ENCODE measurements around the gene DNAJC21.
"Not testable (repeated sequence)": the region's sequence is repeated elsewhere in the genome, so short reads cannot be mapped to it uniquely, and the experiment has no call there.

DNAJC21 gene

DNA sequence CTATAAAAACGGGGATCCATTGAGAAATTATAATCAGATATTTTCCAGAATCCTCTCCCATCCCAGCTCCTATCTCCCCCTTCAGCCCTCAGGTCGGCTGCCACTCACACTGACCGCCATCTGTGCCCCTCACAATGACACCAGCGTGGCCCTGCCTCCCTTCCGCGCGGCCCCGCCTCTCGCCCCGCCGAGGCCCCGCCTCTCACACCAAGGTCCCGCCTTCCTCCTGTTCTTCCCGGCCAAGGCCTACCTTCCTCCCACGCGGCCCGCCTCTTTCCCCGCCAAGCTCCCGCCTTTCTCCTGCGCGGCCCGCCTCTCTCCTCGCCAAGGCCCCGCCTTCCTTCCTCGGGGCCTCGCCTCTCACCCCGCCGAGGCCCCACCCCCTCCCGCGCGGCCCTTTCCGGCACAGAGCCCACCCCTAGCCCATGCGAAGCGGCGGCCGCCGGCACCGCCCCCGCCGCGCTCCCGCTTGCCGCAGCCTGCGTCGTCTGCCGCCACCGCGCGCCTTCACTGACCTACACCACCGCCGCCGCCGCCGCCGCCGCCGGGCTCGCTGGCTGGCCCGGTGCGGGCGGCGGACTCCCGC lies at the start of gene DNAJC21:
DNAJC21 (plus strand) TSS at position 426 of the 586 bp plus-strand sequence. CDS start 261 bp downstream, outside the sequence.
- DNase-seq, result peak; percentile 98

DNA sequence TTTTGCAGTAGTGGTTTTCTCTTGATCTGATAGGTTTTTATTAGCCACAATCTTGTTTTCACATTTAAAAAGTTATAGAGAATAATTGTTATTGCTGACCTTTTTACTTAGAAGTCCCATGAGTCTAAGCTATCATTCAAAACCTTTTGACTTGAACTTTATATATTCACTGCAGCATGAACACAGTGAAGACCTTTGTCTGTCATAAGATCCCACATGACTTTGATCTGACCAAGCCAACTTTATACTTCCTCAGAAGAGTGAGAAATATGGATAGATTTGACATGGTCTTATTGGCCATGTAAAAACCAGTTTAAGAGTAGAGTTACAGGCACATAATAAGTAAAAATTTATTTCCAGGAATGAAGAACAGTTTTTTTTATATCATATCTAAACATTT lies 48.1 kb upstream of the DNAJC21 start:
- no peak for DNase-seq

DNA sequence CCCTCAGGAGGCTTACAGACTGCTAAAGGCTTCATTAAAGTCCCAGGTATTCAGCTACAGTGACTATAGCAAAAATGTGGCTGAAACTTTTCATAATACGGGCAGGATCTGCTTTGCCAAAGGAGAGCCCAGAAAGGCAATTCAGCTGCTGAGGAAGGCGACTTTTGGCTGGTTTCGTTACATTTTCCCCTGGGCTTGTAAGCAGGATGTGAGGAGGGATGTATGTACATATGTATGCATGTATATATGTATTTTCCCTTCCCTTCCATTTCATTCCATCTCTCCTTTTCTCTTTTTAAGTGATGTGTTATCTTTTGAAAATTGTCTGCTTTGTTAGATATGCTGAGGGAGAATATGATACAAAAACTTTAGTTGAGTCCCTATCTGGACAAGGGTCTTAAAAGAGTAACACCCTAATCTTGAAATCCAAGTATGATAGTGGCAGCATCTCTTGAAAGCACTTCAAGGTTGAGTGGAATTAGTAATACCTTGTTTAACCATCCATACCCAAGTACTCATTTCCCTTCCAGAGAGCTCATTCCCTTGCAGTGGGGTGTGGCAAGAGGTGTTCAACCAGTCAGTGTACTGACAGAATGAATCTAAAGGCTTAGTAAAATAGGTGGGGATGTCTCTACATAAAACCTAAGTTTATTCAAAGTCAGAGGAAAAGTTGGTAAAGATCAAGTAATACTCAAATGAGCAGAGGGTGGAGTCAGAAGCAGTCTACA lies 42.8 kb upstream of the DNAJC21 start:
- no peak for DNase-seq

DNA sequence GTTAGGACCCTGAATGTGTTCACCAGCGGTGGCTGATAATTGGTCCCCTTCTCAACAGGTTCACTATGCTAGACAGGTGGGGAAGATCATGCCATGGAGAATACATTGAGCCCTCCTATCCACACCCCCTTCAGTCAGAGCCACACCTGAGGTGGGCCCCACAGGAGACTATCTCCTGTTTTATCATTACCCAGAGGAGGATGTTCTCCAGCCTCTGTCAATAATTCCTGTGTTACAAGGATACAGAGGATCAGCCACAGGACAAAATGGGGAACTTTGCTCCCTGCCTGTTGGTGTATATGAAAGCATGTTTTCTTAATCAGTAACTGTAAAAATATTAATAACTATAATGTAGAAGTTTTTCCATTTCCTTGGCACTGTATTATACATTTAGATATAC lies 40.0 kb upstream of the DNAJC21 start:
- no peak for DNase-seq

DNA sequence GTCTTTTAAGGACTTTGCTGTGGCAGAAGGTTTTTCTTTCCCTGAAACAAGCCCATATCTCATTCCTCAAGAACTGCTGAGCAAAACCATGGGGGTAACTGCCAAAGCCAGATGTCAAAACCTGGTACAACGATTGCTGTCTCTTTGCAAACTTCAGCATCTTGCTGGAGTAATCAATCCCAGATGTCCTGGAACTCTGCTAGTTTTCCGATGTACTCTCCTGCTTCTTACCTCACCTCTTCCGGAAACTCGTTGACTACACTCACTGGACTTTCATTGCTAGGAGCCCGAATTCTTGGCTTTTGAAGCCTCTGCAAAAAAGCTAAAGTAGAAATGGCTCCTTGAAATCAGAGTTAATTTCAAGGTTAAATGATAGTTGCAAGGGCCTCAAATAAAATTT lies 37.4 kb upstream of the DNAJC21 start:
- no peak for DNase-seq

DNA sequence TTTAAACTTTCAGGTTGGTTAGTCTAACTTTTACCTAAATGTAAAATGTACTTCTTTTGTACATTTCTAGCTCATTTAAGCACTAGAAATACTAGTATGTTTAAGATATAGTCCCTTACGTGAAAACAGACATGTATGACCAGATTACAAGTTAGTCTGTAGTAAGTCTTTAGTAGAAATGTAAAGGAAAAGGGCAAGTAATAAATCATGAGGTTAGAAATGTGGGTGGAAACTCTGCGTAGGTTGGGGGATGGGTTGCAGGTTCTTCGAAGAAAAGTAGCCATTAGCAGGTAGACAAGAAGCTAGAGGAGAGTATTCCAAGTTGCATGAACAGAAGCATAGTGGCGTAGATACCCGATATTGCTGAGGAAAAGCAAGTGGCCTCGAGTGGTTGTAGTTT lies 36.9 kb upstream of the DNAJC21 start:
- DNase-seq, result no peak

DNA sequence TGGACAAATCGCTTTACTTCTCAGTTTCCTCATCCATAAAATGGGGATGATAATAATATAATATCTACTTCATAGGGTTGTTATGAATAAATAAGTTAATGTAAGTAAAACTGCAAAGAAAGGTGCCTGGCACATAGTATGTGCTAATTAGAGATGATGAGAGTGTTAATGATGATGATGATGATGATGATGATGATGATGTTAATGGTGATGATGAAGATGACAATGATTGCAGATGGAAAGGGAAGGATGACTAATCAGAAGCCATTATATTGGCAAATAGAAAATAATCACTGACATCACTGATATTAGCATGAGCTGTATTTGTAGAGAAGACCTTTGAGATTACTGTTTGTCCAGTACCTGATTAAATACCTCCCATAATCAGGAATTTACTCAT lies 34.6 kb upstream of the DNAJC21 start:
- no peak for DNase-seq

DNA sequence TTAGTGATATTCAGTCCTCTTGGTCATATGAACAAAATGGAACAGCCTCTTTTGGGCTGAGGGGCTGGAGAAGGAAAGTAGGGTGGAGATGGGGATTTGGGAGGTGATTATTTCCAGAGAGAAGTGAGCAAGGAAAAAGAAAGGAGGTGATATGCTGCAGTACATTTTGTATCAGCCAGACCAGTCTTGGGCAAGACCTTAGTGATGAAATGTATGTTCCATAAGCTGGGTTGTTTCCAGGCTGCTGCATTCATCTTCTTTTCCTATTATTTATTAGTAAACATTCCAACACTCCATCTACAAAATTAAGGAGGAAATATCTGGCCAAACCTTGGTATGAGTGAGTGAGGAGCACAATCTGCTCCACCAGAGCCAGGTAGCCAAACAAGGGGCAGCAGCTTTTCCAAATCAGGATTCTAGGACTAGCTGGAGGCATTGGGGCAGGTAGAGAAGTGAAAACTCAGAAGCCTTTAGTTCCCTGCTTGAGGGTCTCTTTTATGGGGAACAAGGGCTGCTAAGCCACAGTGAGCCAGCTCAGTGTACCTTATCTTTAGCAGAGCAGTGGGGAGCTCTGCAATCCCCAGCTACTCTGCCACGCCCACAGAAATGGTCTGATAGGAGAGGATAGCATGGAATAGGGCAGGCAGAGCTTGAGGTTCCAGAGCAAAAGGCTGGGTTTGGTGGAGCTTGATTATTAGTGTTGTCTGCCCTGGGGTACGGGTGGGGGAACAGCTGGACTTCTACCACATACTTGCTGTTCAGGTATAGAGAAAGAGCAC lies 33.5 kb upstream of the DNAJC21 start:
- DNase-seq, result no peak

DNA sequence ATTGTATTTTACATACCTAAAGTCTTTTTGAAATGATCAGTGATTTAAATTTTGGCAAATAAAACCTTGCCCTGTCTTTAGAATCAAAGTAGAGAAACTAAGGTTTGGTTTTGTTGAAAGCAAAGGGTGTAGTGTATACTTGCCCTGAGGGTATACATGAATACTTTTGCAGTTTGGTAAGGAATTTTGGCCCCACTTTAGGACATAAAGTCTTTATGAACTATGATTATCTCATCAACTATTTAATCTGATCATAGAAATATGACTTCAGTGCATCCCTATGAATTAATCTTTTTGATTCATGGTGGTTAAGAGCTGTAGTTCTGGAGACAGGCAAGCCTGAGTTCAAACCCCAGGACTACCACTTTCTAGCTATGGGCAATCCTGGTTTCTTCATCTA lies 31.7 kb upstream of the DNAJC21 start:
- DNase-seq, result no peak

DNA sequence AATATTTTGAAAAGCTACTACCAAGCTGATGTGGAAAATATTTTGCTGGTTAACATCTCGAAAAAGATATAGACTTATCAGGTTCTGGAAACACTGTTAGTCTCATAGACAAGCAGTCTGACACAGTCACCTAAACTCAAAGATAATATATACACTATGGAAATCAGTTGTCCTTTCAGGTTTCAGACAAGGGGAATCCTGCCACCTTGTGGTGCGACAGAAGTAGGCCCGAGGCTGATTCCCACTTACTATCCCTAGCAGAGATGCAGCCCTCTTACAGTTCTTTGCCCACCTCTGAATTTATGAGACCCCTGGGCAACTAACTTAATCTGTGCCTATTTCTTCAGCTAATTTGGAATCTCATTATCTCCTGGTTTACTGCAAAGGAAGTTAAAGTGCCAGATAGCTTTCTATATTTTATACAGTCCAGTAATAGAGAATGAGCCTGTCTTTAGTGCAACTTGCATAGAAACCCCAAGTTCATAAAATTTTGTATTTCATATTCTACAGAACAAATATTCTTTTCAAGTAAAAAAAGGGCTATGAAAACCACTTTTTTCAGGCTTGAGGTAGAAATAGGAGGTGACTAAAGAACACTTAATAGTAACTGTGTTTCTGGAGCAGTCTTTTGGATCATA lies 31.0 kb upstream of the DNAJC21 start:
- DNase-seq, result peak; percentile 49 to 62

DNA sequence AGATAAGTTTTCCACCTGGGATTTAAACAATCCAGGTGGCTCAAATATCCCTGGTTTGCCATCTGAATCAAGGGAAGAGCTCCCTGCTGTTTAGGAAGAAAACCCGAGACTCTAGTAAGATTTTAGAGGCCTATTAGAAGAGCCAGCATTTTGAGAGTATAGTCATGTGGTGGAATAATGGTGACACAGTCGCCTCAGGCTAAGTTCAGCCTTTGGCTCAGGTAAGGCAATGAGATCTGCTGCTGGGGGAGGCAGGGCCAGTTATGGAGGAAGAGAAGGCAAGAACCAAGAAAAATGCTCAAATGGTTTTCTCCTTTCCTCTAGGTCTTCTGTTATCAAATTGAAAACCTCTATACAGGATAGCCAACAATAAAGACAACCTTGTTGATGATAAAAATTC lies 30.3 kb upstream of the DNAJC21 start:
- DNase-seq, result no peak

DNA sequence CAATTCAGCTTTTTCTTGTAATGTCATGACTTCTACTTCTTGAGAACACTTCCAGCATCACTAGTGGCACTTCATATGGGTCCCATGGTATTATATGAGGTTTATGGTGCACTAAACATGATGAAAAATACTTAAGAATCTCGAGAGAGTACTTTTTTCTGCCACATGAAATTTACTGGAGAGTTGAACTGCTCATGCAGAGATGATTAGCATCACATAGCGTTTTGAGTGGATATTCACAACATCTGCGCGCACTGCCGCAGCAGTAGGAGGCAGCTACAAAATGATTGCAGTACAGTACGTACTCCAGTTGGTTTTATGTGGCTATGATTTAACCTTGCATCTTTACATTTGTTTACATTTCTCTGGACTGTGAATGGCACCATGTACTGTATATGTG lies 28.7 kb upstream of the DNAJC21 start:
- DNase-seq, result no peak

DNA sequence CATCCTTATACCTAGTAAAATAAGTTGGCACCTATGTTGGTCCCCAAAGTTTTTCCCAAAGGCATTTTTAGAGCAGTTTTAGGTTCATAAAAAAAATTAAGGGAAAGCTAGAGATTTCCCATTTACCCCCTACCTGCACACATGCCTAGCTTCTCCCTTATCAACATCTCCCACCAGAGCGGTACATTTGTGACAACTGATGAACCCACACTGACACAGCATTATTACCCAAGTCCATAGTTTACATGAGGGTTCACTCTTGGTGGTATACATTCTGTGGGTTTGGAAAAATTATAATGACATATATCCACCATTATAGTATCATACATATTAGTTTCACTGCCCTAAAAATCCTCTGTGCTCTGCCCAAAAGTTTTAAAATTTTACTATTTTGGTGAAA lies 26.1 kb upstream of the DNAJC21 start:
- no peak for DNase-seq

DNA sequence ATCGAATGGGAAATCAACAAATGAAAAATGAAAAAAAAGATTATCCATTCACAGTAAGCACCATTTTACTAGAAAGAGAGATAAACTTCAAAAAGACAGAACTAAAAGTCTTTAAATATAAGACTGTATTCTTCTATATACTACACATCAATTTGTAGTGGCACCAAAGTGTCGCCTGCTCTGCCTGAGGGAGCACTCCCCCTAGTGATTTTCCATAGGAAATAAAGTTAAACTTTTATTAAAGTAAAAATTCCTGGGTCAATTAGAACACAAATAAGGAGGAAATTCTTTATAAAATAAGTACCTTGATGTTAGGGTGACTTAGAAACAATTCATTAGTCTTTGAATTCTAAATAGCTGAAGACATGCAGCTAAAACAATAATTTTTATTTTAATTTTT lies 23.8 kb upstream of the DNAJC21 start:
- no peak for DNase-seq

DNA sequence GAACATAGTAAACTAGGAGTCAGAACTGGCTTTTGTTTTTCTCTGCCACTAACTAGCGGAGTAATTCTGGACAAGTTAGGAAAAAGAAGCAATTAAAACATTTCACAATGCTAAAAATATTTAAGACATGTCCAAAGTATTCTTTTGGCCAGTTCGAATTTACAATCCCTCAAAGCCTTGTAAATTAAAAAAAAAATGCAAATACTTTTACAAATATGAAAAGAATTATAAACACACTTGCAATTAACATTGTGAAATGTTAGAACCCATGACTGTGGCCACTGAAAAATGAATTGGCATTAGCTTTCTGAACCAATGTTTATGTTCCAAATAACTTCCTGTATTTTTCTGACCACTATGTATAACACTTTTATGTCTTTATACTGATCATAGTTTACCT lies 16.3 kb upstream of the DNAJC21 start:
- no peak for DNase-seq

DNA sequence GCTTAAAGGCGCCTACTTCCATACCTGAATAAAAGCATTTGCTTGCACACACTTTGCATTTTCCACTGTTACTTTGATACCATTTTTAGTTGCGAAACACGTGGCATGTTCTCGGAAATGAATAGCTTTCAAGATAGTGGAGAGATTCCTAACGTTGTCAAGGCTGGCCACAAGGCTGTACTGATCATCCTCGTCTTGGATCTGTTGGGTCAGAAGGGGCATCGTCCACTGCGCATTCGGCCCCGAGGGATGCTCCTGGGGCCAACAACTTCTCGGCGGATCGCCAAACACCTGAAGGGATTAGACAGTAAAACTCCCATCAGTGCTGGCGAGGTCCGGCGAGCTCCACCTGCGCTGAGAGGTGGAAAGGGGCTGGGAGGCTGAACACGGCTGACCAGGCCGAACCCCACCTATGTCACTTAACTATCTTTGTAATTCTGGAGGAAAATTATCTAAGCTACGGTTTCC lies 14.7 kb upstream of the DNAJC21 start:
- DNase-seq, result peak in 1 of 2 donors; percentile 54

DNA sequence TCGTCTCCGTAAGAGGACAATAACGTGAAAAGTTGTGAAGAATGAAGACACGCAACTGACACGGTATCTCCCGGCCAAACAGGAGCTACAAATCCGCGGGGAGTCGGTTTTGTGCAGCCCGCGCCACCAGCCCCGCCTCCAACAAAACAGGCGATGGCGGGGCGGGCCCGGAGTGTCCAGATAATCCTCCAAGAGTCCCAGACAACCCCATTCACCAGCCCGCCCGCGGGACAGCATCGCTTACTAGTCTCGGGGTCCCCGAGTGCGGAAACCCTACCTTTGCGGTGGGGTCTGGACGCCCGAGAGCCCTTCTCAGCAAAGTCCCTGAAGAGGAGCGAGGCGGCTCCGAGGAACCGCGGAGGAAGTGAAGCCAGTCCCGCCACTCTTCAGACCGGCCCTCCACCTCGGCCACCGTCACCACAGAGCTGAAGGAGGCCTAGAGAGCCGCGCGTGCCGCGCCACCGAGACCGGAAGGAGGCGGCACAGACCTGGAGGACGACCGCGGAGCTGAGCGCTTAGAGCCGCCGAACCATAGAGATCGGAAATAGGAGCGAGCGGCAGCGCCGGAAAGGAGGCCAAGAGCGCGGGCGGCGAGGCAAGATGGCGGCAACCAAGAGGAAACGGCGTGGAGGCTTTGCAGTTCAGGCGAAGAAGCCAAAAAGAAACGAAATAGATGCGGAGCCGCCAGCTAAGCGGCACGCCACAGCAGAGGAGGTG lies 14.1 kb upstream of the DNAJC21 start, which contains the start of the genes BRIX1 and RAD1:
BRIX1 (plus strand) TSS at position 573 of the 717 bp plus-strand sequence; CDS start at position 601, 28 bp downstream.
RAD1 (minus strand) TSS at position 366 of the 717 bp plus-strand sequence. CDS start 612 bp downstream, outside the sequence.
- DNase-seq, result peak; percentile 93 to 94

DNA sequence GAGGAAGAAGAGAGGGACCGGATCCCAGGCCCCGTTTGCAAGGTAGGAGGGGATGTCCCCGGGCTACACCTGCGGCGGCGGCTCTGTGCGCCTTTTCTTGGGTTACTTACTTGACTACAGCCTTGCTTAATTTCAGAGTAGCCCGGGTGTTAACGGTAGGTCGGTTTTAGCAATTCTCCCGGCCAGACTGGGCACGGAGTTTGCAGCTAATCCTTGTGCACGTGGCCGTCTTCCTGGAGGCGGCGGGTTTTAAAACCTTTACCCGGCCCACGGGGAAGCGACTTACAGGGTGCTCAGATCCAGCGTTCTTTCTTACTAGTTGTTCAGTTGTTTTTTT lies 13.5 kb upstream of the DNAJC21 start:
- DNase-seq, result no peak

DNA sequence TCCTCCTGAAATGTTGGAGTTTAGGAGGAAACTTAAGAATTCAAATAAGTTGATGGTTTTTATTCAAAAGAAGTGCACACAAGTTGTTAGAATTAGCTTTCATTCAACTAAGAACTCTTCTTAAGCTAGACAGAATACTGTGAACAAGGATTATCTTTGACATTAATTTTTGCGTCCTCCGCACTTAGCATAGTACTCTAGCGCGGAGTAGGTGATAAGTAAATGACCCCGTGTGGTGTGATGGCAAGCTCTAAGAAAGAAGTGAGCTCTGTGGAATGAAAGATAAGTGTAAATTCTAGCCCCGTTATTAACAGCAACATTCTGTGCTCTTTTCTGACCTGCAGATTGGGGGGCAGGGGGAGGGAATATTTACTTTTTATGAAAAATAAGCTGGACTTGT lies 12.8 kb upstream of the DNAJC21 start:
- DNase-seq, result no peak

DNA sequence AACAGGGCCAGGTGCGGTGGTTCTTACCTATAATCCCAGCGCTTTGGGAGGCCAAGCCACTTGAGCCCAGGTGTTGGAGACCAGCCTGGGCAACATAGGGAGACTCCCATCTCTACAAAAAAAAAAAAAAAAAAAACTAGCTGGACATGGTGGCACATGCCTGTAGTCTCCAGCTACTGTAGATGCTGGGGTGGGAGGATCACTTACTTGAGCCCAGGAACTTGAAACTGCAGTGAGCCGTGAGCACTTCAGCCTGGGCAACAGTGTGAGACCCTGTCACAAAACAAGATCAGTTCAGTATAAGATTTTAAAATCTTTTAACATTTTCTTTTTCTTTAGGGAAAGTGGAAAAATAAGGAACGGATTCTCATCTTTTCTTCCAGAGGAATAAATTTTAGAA lies 11.3 kb upstream of the DNAJC21 start:
- no peak for DNase-seq

DNA sequence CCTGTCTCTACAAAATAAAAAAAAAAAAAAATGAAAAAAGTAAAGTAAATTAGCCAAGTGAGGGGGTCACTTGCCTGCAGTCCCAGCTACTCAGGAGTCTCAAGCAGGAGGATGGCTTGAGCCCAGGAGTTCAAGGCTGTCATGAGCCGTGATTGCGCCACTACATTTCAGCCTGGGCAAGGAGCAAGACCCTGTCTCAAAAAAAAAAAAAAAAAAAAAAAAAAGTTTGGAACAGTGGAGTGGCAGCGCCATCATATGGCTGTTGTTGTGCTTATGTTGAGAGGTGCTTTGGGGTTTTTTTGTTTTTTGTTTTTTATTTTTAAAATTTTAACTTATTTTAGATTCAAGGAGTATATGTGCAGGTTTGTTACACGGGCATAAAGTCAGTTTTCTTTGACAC lies 10.3 kb upstream of the DNAJC21 start:
- no peak for DNase-seq

DNA sequence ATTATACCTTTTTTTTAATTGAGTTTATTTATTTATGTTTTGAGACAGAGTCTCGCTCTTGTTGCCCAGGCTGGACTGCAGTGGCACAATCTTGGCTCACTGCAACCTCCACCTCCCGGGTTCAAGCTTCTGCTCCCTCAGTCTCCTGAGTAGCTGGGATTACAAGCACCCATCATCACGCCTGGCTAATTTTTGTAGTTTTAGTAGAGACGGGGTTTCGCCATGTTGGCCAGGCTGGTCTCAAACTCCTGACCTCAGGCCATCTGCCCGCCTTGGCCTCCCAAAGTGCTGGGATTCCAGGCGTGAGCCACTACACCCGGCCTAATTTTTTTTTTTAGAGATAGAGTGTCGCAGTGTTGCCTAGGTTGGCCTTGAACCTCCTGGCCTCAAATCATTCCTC lies 6.1 kb upstream of the DNAJC21 start:
- not testable (repeated sequence) for DNase-seq
